Measurements from ENCODE around the gene FARS2.

Gene FARS2

GRCh38 chr6:5599127-5599526, 337.8 kb downstream of the FARS2 start:
- peaks cover 7% of the 10 kb centered on the region for H3K36me3 Mint-ChIP-seq
- H3K27me3 Mint-ChIP-seq: no peaks in the 10 kb centered on the region
- H3K4me3 Mint-ChIP-seq: no peak overlapping the region
- no peaks in the 10 kb centered on the region for H3K9me3 Mint-ChIP-seq (ENCODE audit: low read depth)
- no peak overlapping the region for H3K27ac Mint-ChIP-seq
- H3K4me1 Mint-ChIP-seq (ENCODE audit: low read depth): no peaks in the 10 kb centered on the region

- Mint-ChIP-seq H3K4me3 (no peak overlapping the region), H3K27me3 (no peaks in the 10 kb centered on the region), H3K27ac (no peak overlapping the region), H3K9me3 (ENCODE audit: low read depth) (no peaks in the 10 kb centered on the region), H3K4me1 (ENCODE audit: low read depth) (peaks cover 3% of the 10 kb centered on the region), H3K36me3 (peaks cover 11% of the 10 kb centered on the region)
These were observed 344.6 kb downstream of the FARS2 start for GRCh38 chr6:5605937-5606336.

GRCh38 chr6:5606546-5606945, 345.2 kb downstream of the FARS2 start:
- H3K27ac Mint-ChIP-seq: no peak overlapping the region
- H3K4me1 Mint-ChIP-seq (ENCODE audit: low read depth): peaks cover 3% of the 10 kb centered on the region
- no peak overlapping the region for H3K4me3 Mint-ChIP-seq
- no peaks in the 10 kb centered on the region for H3K27me3 Mint-ChIP-seq
- H3K9me3 Mint-ChIP-seq (ENCODE audit: low read depth): no peaks in the 10 kb centered on the region
- peaks cover 11% of the 10 kb centered on the region for H3K36me3 Mint-ChIP-seq

GRCh38 chr6:5610640-5611039, 349.3 kb downstream of the FARS2 start:
- no peaks in the 10 kb centered on the region for H3K27me3 Mint-ChIP-seq
- no peaks in the 10 kb centered on the region for H3K9me3 Mint-ChIP-seq (ENCODE audit: low read depth)
- H3K27ac Mint-ChIP-seq: no peak overlapping the region
- peaks cover 27% of the 10 kb centered on the region for H3K36me3 Mint-ChIP-seq
- peaks cover 4% of the 10 kb centered on the region for H3K4me1 Mint-ChIP-seq (ENCODE audit: low read depth)
- no peak overlapping the region for H3K4me3 Mint-ChIP-seq

- peaks cover 38% of the 10 kb centered on the region for H3K36me3 Mint-ChIP-seq
These were observed 355.9 kb downstream of the FARS2 start for GRCh38 chr6:5617179-5617578.

GRCh38 chr6:5619249-5619648, 357.9 kb downstream of the FARS2 start:
- Mint-ChIP-seq H3K27me3 (no peaks in the 10 kb centered on the region), H3K27ac (peak overlapping the region; percentile 67), H3K4me1 (ENCODE audit: low read depth) (peaks cover 35% of the 10 kb centered on the region), H3K36me3 (peaks cover 38% of the 10 kb centered on the region), H3K4me3 (peak overlapping the region; percentile 30), H3K9me3 (ENCODE audit: low read depth) (peaks cover 3% of the 10 kb centered on the region)

More at GRCh38 chr6:5617179-5617578, 355.9 kb downstream of the FARS2 start:
- Mint-ChIP-seq H3K27me3 (no peaks in the 10 kb centered on the region), H3K4me3 (no peak overlapping the region), H3K9me3 (ENCODE audit: low read depth) (peaks cover 3% of the 10 kb centered on the region), H3K27ac (peak overlapping the region; percentile 50), H3K4me1 (ENCODE audit: low read depth) (peaks cover 31% of the 10 kb centered on the region)

GRCh38 chr6:5622276-5623005, 361.1 kb downstream of the FARS2 start:
- Mint-ChIP-seq H3K36me3 (peaks cover 24% of the 10 kb centered on the region), H3K4me1 (ENCODE audit: low read depth) (peaks cover 55% of the 10 kb centered on the region), H3K4me3 (no peak overlapping the region), H3K27me3 (no peaks in the 10 kb centered on the region), H3K27ac (no peak overlapping the region), H3K9me3 (ENCODE audit: low read depth) (peaks cover 3% of the 10 kb centered on the region)

GRCh38 chr6:5623769-5624168, 362.5 kb downstream of the FARS2 start:
- no peaks in the 10 kb centered on the region for H3K9me3 Mint-ChIP-seq (ENCODE audit: low read depth)
- peak overlapping the region; percentile 10 for H3K27ac Mint-ChIP-seq
- H3K27me3 Mint-ChIP-seq: no peaks in the 10 kb centered on the region
- peaks cover 21% of the 10 kb centered on the region for H3K36me3 Mint-ChIP-seq
- H3K4me1 Mint-ChIP-seq (ENCODE audit: low read depth): peaks cover 56% of the 10 kb centered on the region
- no peak overlapping the region for H3K4me3 Mint-ChIP-seq

- H3K27ac Mint-ChIP-seq: peak overlapping the region; percentile 16
- peaks cover 55% of the 10 kb centered on the region for H3K4me1 Mint-ChIP-seq (ENCODE audit: low read depth)
- H3K27me3 Mint-ChIP-seq: no peaks in the 10 kb centered on the region
These were observed 362.9 kb downstream of the FARS2 start for GRCh38 chr6:5624256-5624655.

GRCh38 chr6:5626727-5627426, 365.6 kb downstream of the FARS2 start:
- peak overlapping the region; percentile 67 for H3K4me3 Mint-ChIP-seq
- H3K27ac Mint-ChIP-seq: peak overlapping the region; percentile 82
- H3K27me3 Mint-ChIP-seq: no peaks in the 10 kb centered on the region
- no peaks in the 10 kb centered on the region for H3K9me3 Mint-ChIP-seq (ENCODE audit: low read depth)
- H3K4me1 Mint-ChIP-seq (ENCODE audit: low read depth): peaks cover 47% of the 10 kb centered on the region
- peaks cover 24% of the 10 kb centered on the region for H3K36me3 Mint-ChIP-seq

More at GRCh38 chr6:5624256-5624655, 362.9 kb downstream of the FARS2 start:
- peaks cover 24% of the 10 kb centered on the region for H3K36me3 Mint-ChIP-seq
- no peaks in the 10 kb centered on the region for H3K9me3 Mint-ChIP-seq (ENCODE audit: low read depth)
- H3K4me3 Mint-ChIP-seq: no peak overlapping the region

- Mint-ChIP-seq H3K9me3 (ENCODE audit: low read depth) (no peaks in the 10 kb centered on the region), H3K4me1 (ENCODE audit: low read depth) (peaks cover 44% of the 10 kb centered on the region), H3K27ac (no peak overlapping the region), H3K36me3 (peaks cover 24% of the 10 kb centered on the region), H3K27me3 (no peaks in the 10 kb centered on the region), H3K4me3 (no peak overlapping the region)
These were observed 369.3 kb downstream of the FARS2 start for GRCh38 chr6:5630636-5631035.

GRCh38 chr6:5632348-5632935, 371.1 kb downstream of the FARS2 start:
- Mint-ChIP-seq H3K4me3 (no peak overlapping the region), H3K27ac (no peak overlapping the region), H3K9me3 (ENCODE audit: low read depth) (no peaks in the 10 kb centered on the region), H3K4me1 (ENCODE audit: low read depth) (peaks cover 26% of the 10 kb centered on the region), H3K36me3 (peaks cover 24% of the 10 kb centered on the region), H3K27me3 (no peaks in the 10 kb centered on the region)

GRCh38 chr6:5634525-5634924, 373.2 kb downstream of the FARS2 start:
- H3K36me3 Mint-ChIP-seq: peaks cover 19% of the 10 kb centered on the region
- no peak overlapping the region for H3K27ac Mint-ChIP-seq
- no peaks in the 10 kb centered on the region for H3K27me3 Mint-ChIP-seq
- no peak overlapping the region for H3K4me3 Mint-ChIP-seq
- peaks cover 10% of the 10 kb centered on the region for H3K4me1 Mint-ChIP-seq (ENCODE audit: low read depth)
- no peaks in the 10 kb centered on the region for H3K9me3 Mint-ChIP-seq (ENCODE audit: low read depth)

- Mint-ChIP-seq H3K4me3 (no peak overlapping the region), H3K9me3 (ENCODE audit: low read depth) (peaks cover 3% of the 10 kb centered on the region), H3K27me3 (no peaks in the 10 kb centered on the region), H3K36me3 (peaks cover 22% of the 10 kb centered on the region), H3K4me1 (ENCODE audit: low read depth) (peaks cover 10% of the 10 kb centered on the region), H3K27ac (no peak overlapping the region)
These were observed 375.1 kb downstream of the FARS2 start for GRCh38 chr6:5636210-5637030.
